K562 (cell line): Measurements from ENCODE around the gene SUCNR1. TPM values are rescaled to one million over a fixed set of nuclear protein-coding genes. Genes with fewer than 3 reads are reported as not detected.
A peak's percentile ranks its signal among the peaks of the same experiment; 100 is the strongest.

Source experiments
- ATAC-seq: fragments of 200-7000 bp; cut with Tn5 transposase; 3 replicates; pipeline ENCODE4 v1.9.1; 2020; ENCODE audit warnings: moderate library complexity
- BruUV-seq: library from RNA; stranded (reverse); fragments of 400-500 nt; replicated peaks from 2 replicates; lab custom pipeline; 2021; lab: Mats Ljungman, UMichigan
- CTCF ChIA-PET: fragments of 300-600 bp; formaldehyde crosslinking; extraction: SDS; loops from one replicate; lab custom pipeline; 2021; ENCODE audit warnings: low intra/inter-chr PET ratio; lab: Yijun Ruan, JAX
- POLR2A ChIA-PET: fragments of 300-600, 350-650 bp; sonication (Branson Sonifier 250); formaldehyde crosslinking; extraction: SDS; loops from one replicate; lab custom pipeline; 2021; ENCODE audit warnings: antibody characterized with exemption, inconsistent platforms; lab: Yijun Ruan, JAX
- DNase-seq, 4 experiments: peaks; one replicate each; pipeline versions ENCODE4 v3.0.0 to v3.0.0-alpha.2; 2011 to 2018; ENCODE audit warnings: low spot score in 3 of 4, mixed read lengths in 3 of 4; ENCODE audit errors: extremely low read depth in 1 of 4
- FAIRE-seq: peaks from 2 replicates; lab custom pipeline; 2011; peaks lifted over from hg19 to GRCh38; lab: Jason Lieb, UNC
- H2AFZ ChIP-seq: 2 replicates; pipeline ENCODE4 v1.6.0; 2011; ENCODE audit warnings: low read depth, low read length, control low read depth, inconsistent platforms
- H3K27ac ChIP-seq: fragments of 200-600 bp; 3 replicates; pipeline ENCODE4 v1.8.0; 2011; ENCODE audit warnings: low read depth, mild to moderate bottlenecking, control low read depth, inconsistent platforms, low read length, moderate library complexity, mixed read lengths; ENCODE audit errors: extremely low read depth
- H3K27me3 ChIP-seq, 2 experiments: fragments of 300-600 bp in 1 of 2; 2 replicates in 1 of 2; 3 replicates in 1 of 2; pipeline versions ENCODE4 v1.6.0 to v1.8.0; 2011; ENCODE audit warnings: inconsistent platforms in 2 of 2, low read length in 2 of 2, mild to moderate bottlenecking in 1 of 2, mixed read lengths in 1 of 2, moderate library complexity in 1 of 2; ENCODE audit not compliant: control insufficient read depth in 2 of 2, insufficient read depth in 2 of 2
- H3K36me3 ChIP-seq: fragments of 300-600 bp; 3 replicates; pipeline ENCODE4 v1.8.0; 2011; ENCODE audit warnings: mild to moderate bottlenecking, low read length, inconsistent platforms; ENCODE audit not compliant: control insufficient read depth, insufficient read depth
- H3K4me1 ChIP-seq, 2 experiments: fragments of 200-600 bp in 1 of 2; replicated peaks in 1 of 2; 2 replicates in 1 of 2; 3 replicates in 1 of 2; pipeline versions ENCODE4 v1.5.1 to v1.8.0; 2011; ENCODE audit warnings: inconsistent platforms in 2 of 2, low read length in 2 of 2, mild to moderate bottlenecking in 1 of 2, mixed read lengths in 1 of 2, moderate library complexity in 1 of 2; ENCODE audit not compliant: control insufficient read depth in 2 of 2, insufficient read depth in 2 of 2
- H3K4me2 ChIP-seq: 2 replicates; pipeline ENCODE4 v1.6.1; 2011; ENCODE audit warnings: low read length, control low read depth, inconsistent platforms, mixed read lengths; ENCODE audit not compliant: insufficient read depth
- H3K4me3 ChIP-seq: fragments of 200-600 bp; sonication (generic), shearing (Covaris generic); 2 replicates; pipeline ENCODE4 v1.5.1; 2016; ENCODE audit warnings: control low read depth, inconsistent platforms
- H3K79me2 ChIP-seq: fragments of 200-600 bp; 3 replicates; pipeline ENCODE4 v1.8.0; 2011; ENCODE audit warnings: low read length, inconsistent platforms; ENCODE audit not compliant: control insufficient read depth, insufficient read depth
- H3K9ac ChIP-seq, 2 experiments: 2 replicates each; pipeline versions ENCODE4 v1.6.0 to v1.6.1; 2011; ENCODE audit warnings: low read depth in 2 of 2, low read length in 2 of 2, control low read depth in 1 of 2, inconsistent platforms in 1 of 2, mild to moderate bottlenecking in 1 of 2, mixed read lengths in 1 of 2; ENCODE audit not compliant: insufficient read depth in 1 of 2
- H3K9me1 ChIP-seq: one replicate; pipeline ENCODE4 v1.6.0; 2011; ENCODE audit warnings: inconsistent platforms, mild to moderate bottlenecking, low read length, moderate library complexity; ENCODE audit not compliant: control insufficient read depth, insufficient read depth
- H3K9me3 ChIP-seq: replicated peaks from 2 replicates; pipeline ENCODE4 v1.5.1; 2011; ENCODE audit warnings: low read depth, low read length, inconsistent platforms; ENCODE audit not compliant: control insufficient read depth, insufficient read depth
- H4K20me1 ChIP-seq: replicated peaks from 2 replicates; pipeline ENCODE4 v1.6.1; 2011; ENCODE audit warnings: low read length, inconsistent platforms, mixed read lengths; ENCODE audit not compliant: control insufficient read depth, insufficient read depth
- BACH1 ChIP-seq: fragments of 200-800 bp; sonication (Bioruptor generic); IDR thresholded peaks from 2 replicates; pipeline ENCODE4 v1.6.1; 2016; ENCODE audit warnings: missing genetic modification characterization, missing compliant biosample characterization
- CBFA2T3 ChIP-seq: fragments of 450-650 bp; IDR thresholded peaks from 2 replicates; pipeline ENCODE4 v1.6.1; 2017
- CEBPB ChIP-seq: fragments of 450-650 bp; IDR thresholded peaks from 2 replicates; pipeline ENCODE4 v1.6.1; 2016; ENCODE audit warnings: missing genetic modification characterization, missing compliant biosample characterization
- ETS2 ChIP-seq: IDR thresholded peaks from 2 replicates; pipeline ENCODE4 v1.6.1; 2016; ENCODE audit warnings: borderline replicate concordance, missing genetic modification characterization, mild to moderate bottlenecking, moderate library complexity, missing compliant biosample characterization; ENCODE audit not compliant: poor library complexity, severe bottlenecking
- ETV1 ChIP-seq: fragments of 450-650 bp; conservative IDR thresholded peaks from 2 replicates; pipeline ENCODE4 v1.6.1; 2016; ENCODE audit warnings: missing genetic modification characterization, control low read depth, low read depth, missing compliant biosample characterization
- FOXK2 ChIP-seq, 2 experiments: fragments of 450-650 bp; IDR thresholded peaks in 1 of 2; conservative IDR thresholded peaks in 1 of 2; 2 replicates each; pipeline ENCODE4 v1.6.1; 2016; ENCODE audit warnings: low read depth in 2 of 2, mild to moderate bottlenecking in 1 of 2
- HNRNPK ChIP-seq: fragments of 200-400 bp; formaldehyde crosslinking; IDR thresholded peaks from one replicate; pipeline ENCODE4 v1.6.1; 2018; ENCODE audit warnings: mild to moderate bottlenecking, low read depth, low read length; ENCODE audit not compliant: poor library complexity, severe bottlenecking
- MTA3 ChIP-seq: fragments of 450-650 bp; formaldehyde crosslinking; IDR thresholded peaks from 2 replicates; pipeline ENCODE4 v1.6.1; 2017; ENCODE audit warnings: mild to moderate bottlenecking, borderline replicate concordance
- PHF21A ChIP-seq: fragments of 450-650 bp; IDR thresholded peaks from 2 replicates; pipeline ENCODE4 v1.6.1; 2017; ENCODE audit warnings: low read depth, borderline replicate concordance
- SAP30 ChIP-seq: fragments of 200-600 bp; sonication (generic); IDR thresholded peaks from 2 replicates; pipeline ENCODE4 v1.6.1; 2012; ENCODE audit warnings: borderline replicate concordance, low read depth, mild to moderate bottlenecking, moderate library complexity, low read length, control low read depth, inconsistent platforms; ENCODE audit not compliant: insufficient read depth, poor library complexity, severe bottlenecking
- SMAD1 ChIP-seq: fragments of 150-350 bp; IDR thresholded peaks from 2 replicates; pipeline ENCODE4 v1.6.1; 2014; ENCODE audit warnings: low read length, low read depth; ENCODE audit not compliant: partially characterized antibody
- SREBF2 ChIP-seq: sonication (generic); formaldehyde crosslinking; IDR thresholded peaks from 2 replicates; pipeline ENCODE4 v1.4.0; 2020; ENCODE audit warnings: mild to moderate bottlenecking, missing genetic modification reagents
- TBP ChIP-seq: optimal IDR thresholded peaks from 2 replicates; pipeline ENCODE3; 2011; ENCODE audit warnings: low read depth, low read length, improper control_type of control experiment
- TRIM24 ChIP-seq, 2 experiments: fragments of 450-650 bp; IDR thresholded peaks; 2 replicates each; pipeline ENCODE4 v1.6.1; 2016
- ZBTB8A ChIP-seq: fragments of 450-650 bp; IDR thresholded peaks from 2 replicates; pipeline ENCODE4 v1.6.1; 2018; ENCODE audit warnings: mild to moderate bottlenecking, moderate library complexity; ENCODE audit not compliant: partially characterized antibody
- ZNF408 ChIP-seq: fragments of 250-450 bp; sonication (Bioruptor Pico); IDR thresholded peaks from 2 replicates; pipeline ENCODE4 v1.4.0; 2020; ENCODE audit warnings: low read depth, mild to moderate bottlenecking, moderate library complexity
- ZNF766 ChIP-seq: fragments of 200-800 bp; sonication (Bioruptor generic); conservative IDR thresholded peaks from 2 replicates; pipeline ENCODE4 v1.6.1; 2016; ENCODE audit warnings: missing genetic modification characterization, missing compliant biosample characterization
- WGBS: fragments of 100-300 bp; shearing (Covaris generic); methylation state at CpG from one replicate; pipeline ENCODE4 v1.1.6; 2016; ENCODE audit warnings: low coverage, mixed read lengths; ENCODE audit not compliant: insufficient coverage; ENCODE audit errors: missing lambda C conversion rate; 5-methylcytosine and 5-hydroxymethylcytosine counted together
- in situ Hi-C: fragments of 300-500 bp; cut with MboI; formaldehyde crosslinking; loops from 4 replicates; pipeline ENCODE4 v1.15.0; 2018; ENCODE audit warnings: inconsistent platforms, mixed read lengths
- intact Hi-C: fragments of 100-400 bp; cut with micrococcal nuclease; formaldehyde crosslinking; loops from 2 replicates; pipeline ENCODE4 v1.14.2; 2022
- polyA plus RNA-seq, 8 experiments: library from polyadenylated mRNA; depleted of rRNA in 4 of 8; stranded (reverse) in 5 of 8; unstranded in 3 of 8; fragments of >200 nt; fragmentation: Nextera tagmentation in 2 of 8; fragmentation: Illumina TruSeq in 1 of 8; extraction: Ambion mirVana in 2 of 8; extraction: Trizol in 1 of 8; gene quantifications; 2 replicates each; pipeline versions ENCODE4 v1.2.1 to v1.2.3, GENCODE V29; 2011 to 2014; ENCODE audit warnings: inconsistent platforms in 1 of 8, missing spikeins in 1 of 8
- total RNA-seq, 7 experiments: library from RNA; depleted of rRNA in 6 of 7; stranded (reverse); fragments of >200 nt in 6 of 7; fragmentation: Illumina TruSeq in 2 of 7; extraction: Trizol in 2 of 7; gene quantifications; 2 replicates each; pipeline versions ENCODE4 v1.2.1 to v1.2.3, GENCODE V29; 2011 to 2021; ENCODE audit warnings: low replicate concordance in 1 of 7
- TF ChIP-seq, protein P1 (sequence below), 2 experiments: fragments of 450-650 bp in 1 of 2; sonication (generic) in 1 of 2; formaldehyde crosslinking in 1 of 2; IDR thresholded peaks in 1 of 2; conservative IDR thresholded peaks in 1 of 2; 2 replicates each; pipeline versions ENCODE4 v1.6.1 to v1.8.1; 2016 to 2023; ENCODE audit warnings: mild to moderate bottlenecking in 2 of 2, moderate library complexity in 2 of 2, inconsistent platforms in 1 of 2, missing genetic modification reagents in 1 of 2
- TF ChIP-seq, protein P2 (sequence below), 2 experiments: IDR thresholded peaks in 1 of 2; conservative IDR thresholded peaks in 1 of 2; 2 replicates each; pipeline ENCODE4 v1.6.1; 2016; ENCODE audit warnings: low read depth in 2 of 2, mild to moderate bottlenecking in 1 of 2, missing compliant biosample characterization in 1 of 2, missing genetic modification characterization in 1 of 2, moderate library complexity in 1 of 2

SUCNR1 gene
- total and polyA plus RNA-seq, 9 of the 15 experiments (the other 6 are each of a cell fraction or from before 2014, with no cell fraction given), result 0.04 to 0.54 (median 0.13) TPM

DNA sequence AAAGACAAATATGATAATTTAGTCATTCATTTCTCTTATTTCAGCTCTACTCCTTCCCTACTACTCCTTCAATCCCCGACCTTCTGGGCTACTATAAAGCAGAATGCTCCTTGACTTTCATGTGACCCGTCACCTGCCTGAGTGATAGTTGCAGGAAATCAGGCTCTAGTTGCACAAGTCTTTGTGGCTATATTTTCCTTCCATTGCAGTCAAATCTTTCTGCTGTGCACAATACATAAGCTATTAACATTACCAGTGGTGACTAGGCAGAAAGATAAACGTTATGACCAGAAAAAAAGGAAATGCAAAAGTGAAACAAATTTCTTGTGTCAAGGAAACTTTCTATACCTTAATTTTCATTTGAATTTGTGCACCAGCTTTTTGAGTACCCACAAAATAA is 2.3 kb downstream of the SUCNR1 start:
- no TSS peak for BruUV-seq
- in situ Hi-C loops, result no loop called here
- DNase-seq (peak in 2 of 4 experiments; percentile 20 to 51), FAIRE-seq (peak; percentile 69), ATAC-seq (peak; percentile 52)
- H4K20me1 ChIP-seq, result no peaks in the 10 kb centered on the region
- 6% methylated on average over 3 of the region's 3 CpGs for WGBS
- H3K27me3 ChIP-seq, result no peaks in the 10 kb centered on the region
- H2AFZ ChIP-seq, result peak overlapping the region; percentile 87
- H3K9me3 ChIP-seq, result no peaks in the 10 kb centered on the region
- CTCF ChIA-PET, result no interaction called here
- H3K79me2 ChIP-seq, result no peaks in the 10 kb centered on the region
- peak overlapping the region in 1 of 2 experiments; percentile 36; a peak in 2 of 4 replicates for H3K9ac ChIP-seq
- POLR2A ChIA-PET, result interaction anchor here (1.0 kb wide), 1 partner anchor 15 kb away, joined by 3 read pairs; no protein-coding TSS in a partner anchor
- H3K4me3 ChIP-seq, result no peak overlapping the region
- H3K4me2 ChIP-seq, result peak overlapping the region; percentile 64
- peak overlapping the region; percentile 73 for H3K27ac ChIP-seq
- intact Hi-C loops, result no loop called here
- no peaks in the 10 kb centered on the region for H3K9me1 ChIP-seq
- no peaks in the 10 kb centered on the region for H3K36me3 ChIP-seq
- peaks cover 4 to 42% of the 10 kb centered on the region in 2 experiments; a peak in 4 of 5 replicates for H3K4me1 ChIP-seq
- TF ChIP-seq, protein P1, sequence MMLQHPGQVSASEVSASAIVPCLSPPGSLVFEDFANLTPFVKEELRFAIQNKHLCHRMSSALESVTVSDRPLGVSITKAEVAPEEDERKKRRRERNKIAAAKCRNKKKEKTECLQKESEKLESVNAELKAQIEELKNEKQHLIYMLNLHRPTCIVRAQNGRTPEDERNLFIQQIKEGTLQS (IDR thresholded peaks at IDR 0.05), result no peak
- TF ChIP-seq, protein P1 (CRISPR knock-in tag; conservative IDR thresholded peaks at IDR 0.05), result no peak
- TF ChIP-seq SMAD1 (no peak), ETV1 (peak; percentile 42), ETS2 (no peak), FOXK2 (conservative IDR thresholded peaks at IDR 0.05 in 1 of 2, IDR thresholded peaks at IDR 0.05 in 1 of 2; ENCODE audit: low read depth in 2 of 2) (peak in 1 of 2 experiments; percentile 21; a peak in 1 of 4 replicates), HNRNPK (no peak), ZNF408 (CRISPR knock-in tag) (no peak), CBFA2T3 (peak; percentile 30; the same call in 1 of the 2 replicates), SREBF2 (CRISPR knock-in tag) (no peak), ZNF766 (CRISPR knock-in tag) (0 out of 2 replicates have a peak, but pooled peaks have one; percentile 51), ZBTB8A (no peak), PHF21A (no peak), MTA3 (peak; percentile 31; the same call in 1 of the 2 replicates), TBP (no peak), BACH1 (tag) (peak; percentile 46; the same call in 1 of the 2 replicates), TRIM24 (IDR thresholded peaks at IDR 0.05) (peak; percentile 50 to 64; a peak in 1 of 4 replicates), SAP30 (no peak), CEBPB (tag) (peak; percentile 94)
- TF ChIP-seq, protein P2, sequence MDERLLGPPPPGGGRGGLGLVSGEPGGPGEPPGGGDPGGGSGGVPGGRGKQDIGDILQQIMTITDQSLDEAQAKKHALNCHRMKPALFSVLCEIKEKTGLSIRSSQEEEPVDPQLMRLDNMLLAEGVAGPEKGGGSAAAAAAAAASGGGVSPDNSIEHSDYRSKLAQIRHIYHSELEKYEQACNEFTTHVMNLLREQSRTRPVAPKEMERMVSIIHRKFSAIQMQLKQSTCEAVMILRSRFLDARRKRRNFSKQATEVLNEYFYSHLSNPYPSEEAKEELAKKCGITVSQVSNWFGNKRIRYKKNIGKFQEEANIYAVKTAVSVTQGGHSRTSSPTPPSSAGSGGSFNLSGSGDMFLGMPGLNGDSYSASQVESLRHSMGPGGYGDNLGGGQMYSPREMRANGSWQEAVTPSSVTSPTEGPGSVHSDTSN (CRISPR knock-in tag; IDR thresholded peaks at IDR 0.05; ENCODE audit: low read depth), result no peak
- TF ChIP-seq, protein P2 (tag; conservative IDR thresholded peaks at IDR 0.05; ENCODE audit: low read depth), result peak; percentile 77
